Measurements from ENCODE around the gene KIRREL3. TPM values are rescaled to one million over a fixed set of nuclear protein-coding genes. Genes with fewer than 3 reads are reported as not detected.
A peak's percentile ranks its signal among the peaks of the same experiment; 100 is the strongest.

The KIRREL3 gene
- polyA plus RNA-seq, 2 of the 4 experiments (the other 2 are of a cell fraction): 3.0 to 11.0 TPM

DNA sequence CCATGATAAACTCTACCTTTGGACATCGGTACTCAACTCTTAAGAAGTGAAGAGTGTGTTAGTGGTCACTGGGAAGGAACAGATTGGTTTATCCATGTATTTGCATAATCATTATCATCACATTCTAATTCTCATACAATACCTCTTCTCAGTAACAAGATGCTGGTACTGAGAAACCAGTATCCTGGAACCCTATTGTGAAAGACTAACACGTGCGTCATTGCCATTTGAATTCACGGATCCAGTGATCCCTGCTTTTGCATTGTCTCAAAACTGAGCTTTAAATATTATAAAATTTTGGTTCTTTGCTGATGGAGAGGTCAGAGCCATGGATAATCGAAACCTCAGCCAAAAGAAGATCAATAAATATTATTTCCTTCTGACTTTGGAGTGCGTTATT, 35.2 kb downstream of the KIRREL3 start:
- ATAC-seq: no peak
- Histone ChIP-seq H3K9me3 (peaks cover 4% of the 10 kb centered on the region; the same call in 1 of the 3 replicates), H3K4me2 (no peak overlapping the region), H3K27ac (peak overlapping the region; percentile 12 to 83; a peak in 4 of 6 replicates), H3K4me1 (peaks cover 42% of the 10 kb centered on the region), H3K4me3 (no peak overlapping the region)
- CTCF ChIA-PET: interaction anchor here (0.9 kb wide), 1 partner anchor 39 kb away, joined by 3 read pairs; no protein-coding TSS in a partner anchor
- 72% methylated on average over 6 of the region's 6 CpGs for WGBS (ENCODE audit: missing lambda C conversion rate)
- POLR2A ChIA-PET: no interaction called here
- FAIRE-seq: no peak
- DNase-seq (ENCODE audit: low read depth in 1 of 2, low spot score in 1 of 2): no peak
- TF ChIP-seq JUN (IDR thresholded peaks at IDR 0.05) (no peak), FOSB (CRISPR knock-in tag; IDR thresholded peaks at IDR 0.05) (no peak), POLR2A (IDR thresholded peaks at IDR 0.05; ENCODE audit: low read length) (no peak), RCOR1 (IDR thresholded peaks at IDR 0.05; ENCODE audit: low read depth, low read length) (no peak), SREBF2 (IDR thresholded peaks at IDR 0.05) (no peak), NPAS2 (CRISPR knock-in tag; IDR thresholded peaks at IDR 0.05; ENCODE audit: borderline replicate concordance) (no peak), NR3C1 (IDR thresholded peaks at IDR 0.05) (no peak), PHF8 (IDR thresholded peaks at IDR 0.05; ENCODE audit: borderline replicate concordance, low read depth) (no peak), EHMT2 (IDR thresholded peaks at IDR 0.05; ENCODE audit: low read depth) (no peak), CBX8 (IDR thresholded peaks at IDR 0.05) (no peak), FOXS1 (CRISPR knock-in tag; IDR thresholded peaks at IDR 0.05) (no peak), ESRRA (IDR thresholded peaks at IDR 0.05; ENCODE audit: borderline replicate concordance, low read length) (no peak), MYC (IDR thresholded peaks at IDR 0.05; ENCODE audit: borderline replicate concordance, low read length) (no peak), NFE2L2 (conservative IDR thresholded peaks at IDR 0.05; ENCODE audit: low read length) (no peak)
- TF ChIP-seq, protein P1, sequence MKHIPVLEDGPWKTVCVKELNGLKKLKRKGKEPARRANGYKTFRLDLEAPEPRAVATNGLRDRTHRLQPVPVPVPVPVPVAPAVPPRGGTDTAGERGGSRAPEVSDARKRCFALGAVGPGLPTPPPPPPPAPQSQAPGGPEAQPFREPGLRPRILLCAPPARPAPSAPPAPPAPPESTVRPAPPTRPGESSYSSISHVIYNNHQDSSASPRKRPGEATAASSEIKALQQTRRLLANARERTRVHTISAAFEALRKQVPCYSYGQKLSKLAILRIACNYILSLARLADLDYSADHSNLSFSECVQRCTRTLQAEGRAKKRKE (CRISPR knock-in tag; IDR thresholded peaks at IDR 0.05; ENCODE audit: low read depth): no peak
- TF ChIP-seq, protein P2, sequence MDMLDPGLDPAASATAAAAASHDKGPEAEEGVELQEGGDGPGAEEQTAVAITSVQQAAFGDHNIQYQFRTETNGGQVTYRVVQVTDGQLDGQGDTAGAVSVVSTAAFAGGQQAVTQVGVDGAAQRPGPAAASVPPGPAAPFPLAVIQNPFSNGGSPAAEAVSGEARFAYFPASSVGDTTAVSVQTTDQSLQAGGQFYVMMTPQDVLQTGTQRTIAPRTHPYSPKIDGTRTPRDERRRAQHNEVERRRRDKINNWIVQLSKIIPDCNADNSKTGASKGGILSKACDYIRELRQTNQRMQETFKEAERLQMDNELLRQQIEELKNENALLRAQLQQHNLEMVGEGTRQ (IDR thresholded peaks at IDR 0.05): no peak
- TF ChIP-seq, protein P3, sequence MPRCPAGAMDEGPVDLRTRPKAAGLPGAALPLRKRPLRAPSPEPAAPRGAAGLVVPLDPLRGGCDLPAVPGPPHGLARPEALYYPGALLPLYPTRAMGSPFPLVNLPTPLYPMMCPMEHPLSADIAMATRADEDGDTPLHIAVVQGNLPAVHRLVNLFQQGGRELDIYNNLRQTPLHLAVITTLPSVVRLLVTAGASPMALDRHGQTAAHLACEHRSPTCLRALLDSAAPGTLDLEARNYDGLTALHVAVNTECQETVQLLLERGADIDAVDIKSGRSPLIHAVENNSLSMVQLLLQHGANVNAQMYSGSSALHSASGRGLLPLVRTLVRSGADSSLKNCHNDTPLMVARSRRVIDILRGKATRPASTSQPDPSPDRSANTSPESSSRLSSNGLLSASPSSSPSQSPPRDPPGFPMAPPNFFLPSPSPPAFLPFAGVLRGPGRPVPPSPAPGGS (IDR thresholded peaks at IDR 0.05): no peak
- TF ChIP-seq, protein P4, sequence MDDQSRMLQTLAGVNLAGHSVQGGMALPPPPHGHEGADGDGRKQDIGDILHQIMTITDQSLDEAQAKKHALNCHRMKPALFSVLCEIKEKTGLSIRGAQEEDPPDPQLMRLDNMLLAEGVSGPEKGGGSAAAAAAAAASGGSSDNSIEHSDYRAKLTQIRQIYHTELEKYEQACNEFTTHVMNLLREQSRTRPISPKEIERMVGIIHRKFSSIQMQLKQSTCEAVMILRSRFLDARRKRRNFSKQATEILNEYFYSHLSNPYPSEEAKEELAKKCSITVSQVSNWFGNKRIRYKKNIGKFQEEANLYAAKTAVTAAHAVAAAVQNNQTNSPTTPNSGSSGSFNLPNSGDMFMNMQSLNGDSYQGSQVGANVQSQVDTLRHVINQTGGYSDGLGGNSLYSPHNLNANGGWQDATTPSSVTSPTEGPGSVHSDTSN (IDR thresholded peaks at IDR 0.05): no peak

DNA sequence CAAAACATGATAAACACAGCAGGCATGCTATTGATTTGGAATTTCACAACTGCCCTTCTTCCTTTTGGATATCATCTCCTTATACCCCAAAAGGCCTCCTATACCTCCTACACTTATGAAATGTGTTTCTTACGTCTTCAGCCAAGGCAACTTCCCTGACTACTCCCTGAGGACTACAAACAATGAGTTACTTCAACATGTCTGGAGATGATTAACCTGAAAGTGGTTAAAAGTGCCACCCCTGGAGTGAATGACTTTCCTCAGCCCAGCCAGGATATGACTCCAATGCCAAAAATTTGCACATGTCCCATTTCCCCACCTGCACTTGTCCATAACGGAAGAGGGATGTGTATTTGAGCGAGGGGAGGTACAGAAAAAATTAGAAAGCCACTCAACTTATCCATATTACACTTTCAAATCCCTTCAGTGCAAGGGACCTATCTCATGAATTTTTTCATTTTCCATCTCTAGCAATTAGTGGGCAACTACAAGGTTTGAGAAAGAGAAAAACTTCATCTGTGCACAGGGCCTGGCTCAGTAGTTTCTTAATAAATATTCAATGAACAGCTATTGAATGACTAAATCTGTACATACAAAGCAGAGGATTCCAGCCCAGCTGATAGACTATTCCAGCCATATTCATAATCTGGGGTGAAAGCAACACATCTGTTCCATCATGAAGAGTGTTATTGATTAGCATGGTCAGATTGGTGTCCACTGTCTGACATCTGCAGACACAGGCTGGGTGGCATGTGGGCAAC, 36.8 kb downstream of the KIRREL3 start:
- Histone ChIP-seq H3K27ac (peak overlapping the region; percentile 83 to 87), H3K4me3 (no peak overlapping the region), H3K4me2 (peak overlapping the region; percentile 72), H3K4me1 (peaks cover 43% of the 10 kb centered on the region), H3K9me3 (peaks cover 4% of the 10 kb centered on the region; the same call in 1 of the 3 replicates)
- POLR2A ChIA-PET: no interaction called here
- FAIRE-seq: no peak
- TF ChIP-seq FOSL2 (IDR thresholded peaks at IDR 0.05) (peak; percentile 36; the same call in 1 of the 2 replicates), FOSL2 (CRISPR knock-in tag; IDR thresholded peaks at IDR 0.05) (peak; percentile 69), SMC3 (IDR thresholded peaks at IDR 0.05) (peak; percentile 24; the same call in 1 of the 3 replicates), KDM5A (IDR thresholded peaks at IDR 0.05) (no peak), JUN (IDR thresholded peaks at IDR 0.05) (peak; percentile 33 to 68; a peak in 2 of 5 replicates), JUNB (IDR thresholded peaks at IDR 0.05) (peak; percentile 79), EP300 (IDR thresholded peaks at IDR 0.05) (peak; percentile 63 to 82; a peak in 2 of 5 replicates), ZFP36 (IDR thresholded peaks at IDR 0.05; ENCODE audit: borderline replicate concordance, partially characterized antibody) (no peak), CEBPB (IDR thresholded peaks at IDR 0.05) (peak; percentile 55 to 73), GATA3 (IDR thresholded peaks at IDR 0.05; ENCODE audit: borderline replicate concordance) (peak; percentile 60; the same call in 1 of the 2 replicates)
- TF ChIP-seq, protein P2 (IDR thresholded peaks at IDR 0.05): no peak
- TF ChIP-seq, protein P5, sequence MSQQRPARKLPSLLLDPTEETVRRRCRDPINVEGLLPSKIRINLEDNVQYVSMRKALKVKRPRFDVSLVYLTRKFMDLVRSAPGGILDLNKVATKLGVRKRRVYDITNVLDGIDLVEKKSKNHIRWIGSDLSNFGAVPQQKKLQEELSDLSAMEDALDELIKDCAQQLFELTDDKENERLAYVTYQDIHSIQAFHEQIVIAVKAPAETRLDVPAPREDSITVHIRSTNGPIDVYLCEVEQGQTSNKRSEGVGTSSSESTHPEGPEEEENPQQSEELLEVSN (IDR thresholded peaks at IDR 0.05; ENCODE audit: borderline replicate concordance, low read depth): no peak
- TF ChIP-seq, protein P6, sequence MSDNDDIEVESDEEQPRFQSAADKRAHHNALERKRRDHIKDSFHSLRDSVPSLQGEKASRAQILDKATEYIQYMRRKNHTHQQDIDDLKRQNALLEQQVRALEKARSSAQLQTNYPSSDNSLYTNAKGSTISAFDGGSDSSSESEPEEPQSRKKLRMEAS (IDR thresholded peaks at IDR 0.05): peak; percentile 74
- peak; percentile 92 to 94 for ATAC-seq
- CTCF ChIA-PET: interaction anchor here (1.0 kb wide), 2 partner anchors 27 to 356 kb away, joined by 3 read pairs; no protein-coding TSS in a partner anchor
- DNase-seq (ENCODE audit: low read depth in 1 of 2, low spot score in 1 of 2): peak; percentile 57 to 88
- WGBS (ENCODE audit: missing lambda C conversion rate): 0% methylated on average over 3 of the region's 3 CpGs

Data from A549 (cell line).